ENCODE data around the gene GTF2H4.

The GTF2H4 gene

DNA sequence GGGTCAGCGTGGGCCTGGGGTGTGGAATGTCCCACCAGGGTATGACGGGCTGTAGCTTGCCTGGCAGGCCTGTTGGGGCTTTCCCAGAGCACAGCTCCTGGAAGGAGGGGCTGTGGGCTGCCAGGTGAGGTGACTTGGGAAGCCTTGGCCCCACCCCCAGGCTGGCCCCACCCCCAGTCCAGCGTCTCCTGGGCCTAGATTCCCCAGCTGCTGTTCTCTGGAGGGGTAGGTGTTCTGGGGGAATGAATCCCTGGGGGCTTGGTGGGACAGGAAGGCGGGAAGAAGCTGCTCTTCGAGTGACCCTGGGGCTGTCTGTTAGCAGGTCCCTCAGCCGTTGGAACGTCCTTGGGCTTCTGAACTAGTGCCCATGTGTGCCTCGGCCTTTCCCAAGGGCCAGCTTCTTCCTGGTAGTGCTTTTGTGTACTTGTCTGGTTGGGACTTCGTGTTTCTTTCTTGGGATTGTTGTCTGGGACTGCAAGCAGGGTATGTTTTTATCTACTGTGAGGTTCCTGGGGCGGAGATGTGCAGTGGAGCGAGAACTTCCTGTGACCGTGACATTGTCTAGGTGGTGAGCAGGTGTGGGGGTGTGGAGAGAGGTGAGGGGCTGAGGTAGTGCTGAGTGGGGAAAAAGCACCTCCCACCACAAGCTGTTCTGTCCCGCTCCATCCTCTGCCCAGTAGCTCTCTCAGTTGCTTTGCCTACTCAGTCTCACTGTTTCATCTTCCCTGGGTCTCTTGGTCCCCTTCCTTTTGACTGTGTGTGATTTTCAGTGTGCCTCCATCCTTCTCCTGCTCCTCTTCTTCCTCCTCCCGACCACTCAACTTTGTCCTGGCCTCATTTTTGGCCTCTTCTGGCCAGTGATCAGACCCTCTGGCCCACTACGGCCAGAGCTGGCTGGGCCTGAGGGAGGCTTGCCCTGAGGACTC, 25.0 kb upstream of the GTF2H4 start:
- DNase-seq, result no peak

DNA sequence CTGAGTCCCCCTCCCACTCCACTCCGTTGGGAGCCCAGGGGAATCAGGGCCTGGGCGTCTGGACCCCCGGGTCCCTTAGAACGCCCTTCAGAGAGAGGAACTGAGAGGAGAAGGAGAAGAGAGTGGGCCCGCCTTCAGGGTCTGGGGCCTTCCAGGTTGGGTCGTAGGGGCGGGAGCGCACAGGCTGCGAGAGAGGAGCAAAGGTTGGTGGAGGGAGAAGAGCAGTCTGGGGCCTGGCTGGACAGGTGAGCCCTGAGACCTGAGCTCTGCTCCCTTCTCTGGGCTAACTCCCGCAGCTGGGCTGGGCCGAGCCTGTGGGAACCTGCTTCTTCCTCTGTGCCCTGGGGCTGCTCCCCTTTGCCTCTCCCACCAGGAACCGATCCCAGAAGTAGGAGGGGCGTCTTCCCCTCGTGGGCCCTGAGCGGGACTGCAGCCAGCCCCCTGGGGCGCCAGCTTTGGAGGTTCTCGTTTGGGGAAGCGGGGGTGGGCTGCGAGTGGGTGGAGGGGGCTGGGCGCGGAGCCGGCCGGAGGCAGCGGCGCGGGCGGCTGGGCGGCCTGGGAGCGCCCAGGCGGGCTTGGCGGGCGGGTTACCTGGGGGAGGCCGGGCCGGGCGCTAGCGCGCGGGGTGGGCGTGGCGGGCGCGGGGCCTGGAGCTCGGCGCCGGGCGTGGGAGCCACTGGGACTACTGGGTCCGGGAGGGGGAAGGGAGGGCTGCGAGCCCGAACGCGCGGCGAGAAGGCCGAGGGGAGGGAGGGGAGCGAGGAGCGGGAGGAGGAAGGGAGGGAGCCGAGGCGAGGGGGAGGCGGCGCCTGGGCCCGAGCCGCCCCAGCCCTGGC, 24.1 kb upstream of the GTF2H4 start, which contains the start of gene DDR1:
TSS of gene DDR1 (plus strand) at position 835 of the 836 bp plus-strand sequence. CDS start 4,211 bp downstream, outside the sequence.
- DNase-seq, result peak; percentile 35 to 40

DNA sequence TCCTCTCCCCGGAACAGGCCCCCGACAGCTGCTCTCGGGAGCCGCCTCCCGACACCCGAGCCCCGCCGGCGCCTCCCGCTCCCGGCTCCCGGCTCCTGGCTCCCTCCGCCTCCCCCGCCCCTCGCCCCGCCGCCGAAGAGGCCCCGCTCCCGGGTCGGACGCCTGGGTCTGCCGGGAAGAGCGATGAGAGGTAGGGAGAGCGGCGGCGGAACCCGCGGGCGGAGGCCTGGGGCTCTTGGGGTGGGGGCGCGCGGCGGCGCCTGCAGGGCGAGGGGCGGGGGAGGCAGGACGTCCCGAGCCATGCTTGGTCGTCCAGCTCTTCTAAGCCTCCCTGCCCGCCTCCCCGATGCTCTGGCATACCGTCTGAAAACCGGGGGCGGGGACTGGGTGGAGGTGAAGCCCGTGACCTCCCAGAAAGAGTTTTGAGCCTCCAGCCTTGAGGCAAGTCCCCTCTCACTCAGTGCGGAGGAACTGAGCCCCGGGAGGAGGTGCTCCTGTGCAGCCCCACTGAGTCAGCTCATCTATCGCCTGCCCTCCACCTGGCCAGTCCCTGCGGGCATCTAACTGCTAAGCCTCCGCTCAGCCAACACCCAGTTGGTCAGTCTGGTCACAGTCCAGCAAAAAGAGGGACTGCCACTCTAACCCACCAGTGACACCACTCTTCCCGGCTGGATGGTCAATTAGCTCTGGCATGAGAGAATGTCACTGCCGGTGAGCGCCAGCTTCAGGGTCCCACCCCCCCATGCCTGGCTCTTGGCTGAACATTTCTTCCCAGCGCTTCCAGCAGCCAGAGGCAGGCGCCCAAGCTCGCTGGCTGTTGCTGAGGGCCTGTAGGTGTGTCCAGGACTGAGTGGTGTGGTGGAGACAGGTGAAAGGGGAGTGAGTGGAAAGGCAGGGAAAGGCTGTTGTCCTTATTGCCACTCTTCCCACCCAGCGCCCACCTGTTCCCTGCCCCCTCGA, 23.2 kb upstream of the GTF2H4 start:
- peak in 1 of 2 donors; percentile 34 for DNase-seq

DNA sequence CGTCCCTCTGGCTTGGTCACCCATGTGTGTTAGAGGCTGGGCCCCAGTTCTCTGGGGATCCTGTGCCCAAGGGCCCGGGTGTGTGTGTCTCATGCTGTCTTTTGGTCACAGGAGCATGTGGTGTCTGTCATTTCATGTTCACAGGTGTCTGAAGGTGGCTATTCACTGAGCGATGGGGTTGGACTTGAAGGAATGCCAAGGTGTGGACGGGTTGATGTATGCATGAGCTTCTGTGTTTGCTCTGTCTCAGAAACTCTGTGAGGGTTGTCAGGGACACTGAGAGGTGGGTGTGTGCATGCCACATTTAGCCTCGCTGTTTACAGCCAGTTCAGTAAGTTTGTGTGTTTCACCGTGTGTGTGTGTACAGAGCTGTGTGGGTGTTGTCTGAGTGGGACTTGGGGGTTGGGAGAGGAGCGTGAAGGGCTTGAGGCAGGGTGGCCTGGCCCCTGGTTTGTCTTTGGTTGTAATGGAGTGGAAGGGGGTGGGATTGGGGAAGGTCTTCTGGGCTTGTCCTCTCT, 22.5 kb upstream of the GTF2H4 start:
- no peak for DNase-seq

DNA sequence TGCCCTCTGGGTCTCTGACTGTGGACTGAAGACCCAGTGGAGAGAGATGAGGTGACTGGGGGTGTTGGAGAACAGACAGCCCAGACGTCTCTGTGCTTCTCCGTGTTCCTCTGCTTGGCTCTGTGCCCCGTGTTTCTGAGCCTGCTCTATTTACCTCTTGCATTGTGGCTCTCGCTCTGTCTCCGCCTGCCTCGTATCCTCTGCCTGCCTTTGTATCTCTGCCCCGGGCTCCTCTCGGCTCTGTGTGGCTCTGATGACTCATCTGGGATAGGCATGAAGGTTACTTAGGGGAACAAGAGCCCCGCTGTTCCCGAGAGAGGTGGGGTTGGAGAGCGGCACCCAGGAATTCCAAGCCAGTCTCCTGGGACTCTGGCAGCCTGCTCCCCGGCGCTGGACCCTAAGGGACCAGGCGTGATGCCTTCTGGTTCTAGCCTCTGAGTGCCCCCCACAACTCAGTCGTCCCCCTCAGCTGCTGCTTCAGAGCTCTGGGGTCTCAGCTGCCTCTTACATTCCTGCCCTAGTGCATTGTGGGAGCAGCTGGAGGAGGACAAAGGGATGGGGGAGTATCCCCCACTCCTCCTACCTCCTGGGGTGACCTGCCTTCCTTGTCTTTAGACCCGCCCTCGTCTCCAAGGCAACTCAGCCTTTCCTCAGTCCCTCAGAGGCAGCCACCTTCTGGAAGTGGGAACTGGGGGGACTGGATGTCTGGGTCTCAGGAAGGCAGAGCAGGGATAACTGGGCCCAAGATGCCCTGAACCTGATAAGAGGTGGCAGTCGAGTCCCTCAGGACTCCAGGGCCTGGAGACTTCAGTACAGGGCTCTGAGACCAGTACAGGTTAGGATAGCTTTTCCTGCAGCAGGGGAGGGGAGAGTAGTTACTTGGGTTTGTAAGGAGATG, 21.8 kb upstream of the GTF2H4 start:
- no peak for DNase-seq

DNA sequence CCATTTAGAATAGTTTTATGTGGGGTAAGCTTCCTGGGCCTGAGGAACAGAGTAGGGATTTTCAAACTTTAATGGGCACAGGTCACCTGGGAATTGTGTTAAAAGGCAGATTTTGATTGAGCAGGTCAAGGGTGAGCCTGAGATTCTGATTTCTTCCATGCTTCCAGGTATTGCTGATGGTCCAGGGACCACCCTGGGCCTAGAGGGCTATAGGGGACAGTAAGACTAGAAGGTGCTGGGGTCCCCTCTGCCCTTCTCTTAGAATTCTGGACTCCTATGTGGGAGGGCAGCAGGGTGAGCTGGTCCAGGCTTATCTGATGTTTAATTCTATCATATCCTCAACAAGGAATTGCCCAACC, 21.1 kb upstream of the GTF2H4 start:
- no peak for DNase-seq

DNA sequence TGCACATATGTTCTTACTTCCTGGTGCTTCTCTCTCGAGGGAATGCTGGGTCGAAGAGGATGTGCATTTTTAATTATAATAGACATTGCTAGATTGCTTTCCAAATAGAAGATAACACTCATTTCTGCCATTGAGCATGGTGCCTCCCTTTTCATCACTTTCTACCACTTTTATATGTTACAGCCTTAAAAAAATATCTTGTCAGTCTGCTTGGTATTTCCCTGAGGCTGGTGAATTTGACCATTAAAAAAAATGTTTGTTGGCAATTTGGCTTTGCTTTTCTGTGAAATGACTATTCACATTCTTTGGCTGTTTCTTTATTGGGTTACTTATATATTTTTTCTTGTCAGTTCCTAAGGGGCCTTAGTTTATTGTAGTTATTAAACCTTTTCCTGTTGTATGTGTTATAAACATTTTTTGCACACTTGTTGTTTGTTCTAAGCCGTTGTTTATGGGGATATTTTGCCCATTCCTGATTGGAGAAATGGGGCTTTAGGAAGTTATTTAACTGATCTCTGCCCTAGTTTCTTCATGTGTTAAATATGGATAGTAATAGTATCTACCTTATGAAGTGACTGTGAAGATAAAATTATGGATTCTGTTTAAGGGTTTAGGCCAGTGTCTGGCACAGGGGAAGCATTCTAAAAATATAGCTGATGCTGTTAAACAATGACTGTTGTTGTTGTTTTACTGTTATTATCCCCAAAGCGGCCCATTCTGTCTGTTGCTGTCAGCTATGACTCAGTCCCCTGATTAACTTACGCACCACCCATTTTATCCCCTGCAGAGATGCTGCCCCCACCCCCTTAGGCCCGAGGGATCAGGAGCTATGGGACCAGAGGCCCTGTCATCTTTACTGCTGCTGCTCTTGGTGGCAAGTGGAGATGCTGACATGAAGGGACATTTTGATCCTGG, 19.8 kb upstream of the GTF2H4 start:
- DNase-seq, result no peak

DNA sequence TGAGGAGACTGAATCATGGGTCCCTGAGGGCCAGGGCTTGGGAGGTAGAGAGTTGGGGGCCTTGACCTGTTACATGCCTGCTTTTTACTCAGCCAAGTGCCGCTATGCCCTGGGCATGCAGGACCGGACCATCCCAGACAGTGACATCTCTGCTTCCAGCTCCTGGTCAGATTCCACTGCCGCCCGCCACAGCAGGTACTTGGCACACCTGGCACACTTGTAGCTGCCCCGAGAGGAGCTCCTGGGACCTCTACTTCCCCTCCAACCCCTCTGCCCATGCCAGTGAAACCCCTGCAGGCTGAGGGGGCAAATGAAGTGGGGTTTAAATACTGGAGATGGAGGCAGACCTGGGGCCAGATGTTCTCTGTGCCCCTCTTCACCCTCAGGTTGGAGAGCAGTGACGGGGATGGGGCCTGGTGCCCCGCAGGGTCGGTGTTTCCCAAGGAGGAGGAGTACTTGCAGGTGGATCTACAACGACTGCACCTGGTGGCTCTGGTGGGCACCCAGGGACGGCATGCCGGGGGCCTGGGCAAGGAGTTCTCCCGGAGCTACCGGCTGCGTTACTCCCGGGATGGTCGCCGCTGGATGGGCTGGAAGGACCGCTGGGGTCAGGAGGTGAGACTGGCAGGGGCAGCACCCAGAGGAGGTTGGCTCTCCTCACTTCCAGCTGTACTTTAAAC, 19.1 kb upstream of the GTF2H4 start:
- DNase-seq, result no peak

DNA sequence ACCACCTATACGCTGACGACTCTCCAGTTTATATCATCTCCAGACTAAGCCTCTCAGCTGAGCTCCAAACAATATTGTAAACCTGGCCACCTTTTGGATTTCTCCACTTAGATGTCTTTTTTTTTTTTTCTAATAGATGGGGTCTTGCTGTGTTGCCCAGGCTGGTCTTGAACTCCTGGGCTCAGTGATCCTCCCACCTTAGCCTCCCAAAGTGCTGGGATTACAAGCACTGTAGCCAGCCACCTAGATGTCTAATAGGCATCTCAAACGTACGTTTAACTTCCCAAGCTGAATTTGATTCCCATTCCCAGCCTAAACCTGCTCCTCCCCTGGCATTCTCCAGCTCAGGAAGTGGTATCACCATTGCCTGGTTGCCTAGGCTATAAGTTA, 18.5 kb upstream of the GTF2H4 start:
- DNase-seq, result no peak

DNA sequence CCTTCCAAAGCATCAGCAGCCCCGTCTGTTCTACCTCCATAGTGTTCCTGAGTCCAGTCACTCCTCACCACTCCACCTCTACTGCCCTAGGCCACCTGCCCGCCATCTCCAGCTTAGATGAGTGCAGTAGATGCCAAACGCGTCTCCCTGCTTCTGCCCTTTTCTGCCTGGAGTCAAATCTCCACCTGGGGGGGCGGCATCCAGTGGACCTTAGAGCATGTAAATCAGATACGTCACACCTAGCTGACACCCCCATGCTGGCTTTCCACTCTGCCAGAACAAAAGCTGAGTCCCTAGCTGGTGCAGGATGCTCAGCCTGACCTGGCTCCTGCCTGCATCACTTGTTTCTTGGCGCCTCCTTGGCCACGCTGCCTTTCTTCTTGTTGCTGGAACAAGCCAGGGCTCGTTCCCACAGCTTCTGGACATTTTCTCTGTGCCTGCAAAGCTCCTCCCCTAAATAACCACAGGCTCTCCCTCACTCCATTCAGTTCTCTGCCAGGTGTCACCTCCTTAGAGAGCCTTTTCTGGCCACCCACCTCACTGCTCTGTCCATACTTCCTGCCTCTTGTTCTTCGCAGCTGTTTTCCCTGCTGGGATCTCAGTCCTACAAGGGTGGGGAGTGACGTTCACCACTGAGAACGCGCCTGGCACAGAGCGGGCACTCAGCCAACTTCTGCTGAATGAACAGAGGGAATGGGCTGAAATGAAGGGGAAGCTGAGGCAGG, 17.9 kb upstream of the GTF2H4 start:
- no peak for DNase-seq

DNA sequence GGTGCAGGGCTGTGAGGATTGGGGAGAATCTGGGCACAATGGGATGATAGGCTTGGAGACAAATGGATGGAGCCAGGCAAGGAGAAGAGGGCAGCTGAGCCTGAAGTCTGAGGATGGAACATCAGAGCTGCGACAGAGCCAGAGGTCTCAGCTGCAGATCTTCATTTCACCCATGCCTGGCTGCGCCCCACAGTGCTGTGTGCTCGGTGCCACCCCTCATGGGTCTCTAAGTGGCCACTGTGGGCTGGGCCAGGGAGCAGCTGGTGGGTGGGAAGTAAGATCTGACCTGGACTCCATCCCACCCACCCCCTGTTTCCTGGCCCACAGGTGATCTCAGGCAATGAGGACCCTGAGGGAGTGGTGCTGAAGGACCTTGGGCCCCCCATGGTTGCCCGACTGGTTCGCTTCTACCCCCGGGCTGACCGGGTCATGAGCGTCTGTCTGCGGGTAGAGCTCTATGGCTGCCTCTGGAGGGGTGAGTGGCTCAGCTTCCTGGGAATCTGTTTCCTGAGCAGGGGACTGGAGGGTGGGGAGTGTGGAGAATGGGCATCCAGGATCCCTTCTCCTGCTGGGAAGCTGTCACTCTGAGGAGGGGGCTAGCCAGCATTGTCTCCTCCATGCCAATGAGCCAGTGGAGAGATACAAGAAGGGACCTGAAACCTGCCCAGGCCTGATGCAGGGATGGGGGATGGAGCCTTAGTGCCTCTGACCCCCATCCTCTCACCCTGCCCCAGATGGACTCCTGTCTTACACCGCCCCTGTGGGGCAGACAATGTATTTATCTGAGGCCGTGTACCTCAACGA, 17.2 kb upstream of the GTF2H4 start:
- DNase-seq, result no peak

DNA sequence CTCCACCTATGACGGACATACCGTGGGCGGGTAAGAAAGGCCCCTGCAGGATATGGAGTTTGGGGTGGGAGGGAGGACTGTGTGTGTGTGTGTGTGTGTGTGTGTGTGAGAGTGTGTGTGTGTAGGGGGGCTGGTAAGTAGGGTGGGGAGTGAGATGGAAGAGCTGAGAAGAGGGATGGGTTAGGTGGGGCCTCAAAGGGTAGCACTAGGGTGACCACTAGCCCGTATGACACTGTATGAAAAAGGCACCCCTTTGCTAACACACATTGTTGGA, 16.6 kb upstream of the GTF2H4 start:
- no peak for DNase-seq

DNA sequence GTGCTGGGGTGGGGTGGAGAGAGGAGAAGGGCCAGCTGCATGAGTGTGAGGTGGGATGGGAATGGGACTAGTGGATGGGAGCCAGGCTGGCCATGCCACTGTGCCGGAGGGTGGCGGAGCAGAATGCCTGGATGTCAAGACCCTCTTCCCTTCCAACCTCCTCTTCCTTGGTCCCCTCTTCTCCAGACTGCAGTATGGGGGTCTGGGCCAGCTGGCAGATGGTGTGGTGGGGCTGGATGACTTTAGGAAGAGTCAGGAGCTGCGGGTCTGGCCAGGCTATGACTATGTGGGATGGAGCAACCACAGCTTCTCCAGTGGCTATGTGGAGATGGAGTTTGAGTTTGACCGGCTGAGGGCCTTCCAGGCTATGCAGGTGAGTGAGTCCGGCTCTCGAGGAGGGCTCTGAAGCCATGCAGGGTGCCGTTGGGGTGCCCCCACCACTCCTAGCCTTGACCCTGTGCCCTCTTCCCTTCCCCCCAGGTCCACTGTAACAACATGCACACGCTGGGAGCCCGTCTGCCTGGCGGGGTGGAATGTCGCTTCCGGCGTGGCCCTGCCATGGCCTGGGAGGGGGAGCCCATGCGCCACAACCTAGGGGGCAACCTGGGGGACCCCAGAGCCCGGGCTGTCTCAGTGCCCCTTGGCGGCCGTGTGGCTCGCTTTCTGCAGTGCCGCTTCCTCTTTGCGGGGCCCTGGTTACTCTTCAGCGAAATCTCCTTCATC, 16.0 kb upstream of the GTF2H4 start:
- DNase-seq, result no peak

DNA sequence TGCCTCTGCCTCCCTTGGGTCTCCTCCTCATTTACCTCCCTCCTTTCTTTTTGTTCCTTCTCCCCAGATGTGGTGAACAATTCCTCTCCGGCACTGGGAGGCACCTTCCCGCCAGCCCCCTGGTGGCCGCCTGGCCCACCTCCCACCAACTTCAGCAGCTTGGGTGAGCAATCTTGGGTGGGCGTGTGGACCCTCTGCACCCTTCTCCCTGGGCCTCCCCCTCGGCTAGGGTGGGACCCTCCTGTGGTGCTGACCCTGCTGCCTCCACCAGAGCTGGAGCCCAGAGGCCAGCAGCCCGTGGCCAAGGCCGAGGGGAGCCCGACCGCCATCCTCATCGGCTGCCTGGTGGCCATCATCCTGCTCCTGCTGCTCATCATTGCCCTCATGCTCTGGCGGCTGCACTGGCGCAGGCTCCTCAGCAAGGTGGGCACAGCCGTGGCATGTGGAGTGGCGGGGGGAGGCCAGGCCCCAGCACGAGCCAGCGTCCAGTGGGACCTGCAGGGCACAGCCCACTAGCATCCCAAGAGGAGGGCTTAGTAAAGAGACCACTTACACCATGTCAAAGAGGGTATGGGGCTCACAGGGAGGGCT, 14.9 kb upstream of the GTF2H4 start:
- DNase-seq, result no peak

DNA sequence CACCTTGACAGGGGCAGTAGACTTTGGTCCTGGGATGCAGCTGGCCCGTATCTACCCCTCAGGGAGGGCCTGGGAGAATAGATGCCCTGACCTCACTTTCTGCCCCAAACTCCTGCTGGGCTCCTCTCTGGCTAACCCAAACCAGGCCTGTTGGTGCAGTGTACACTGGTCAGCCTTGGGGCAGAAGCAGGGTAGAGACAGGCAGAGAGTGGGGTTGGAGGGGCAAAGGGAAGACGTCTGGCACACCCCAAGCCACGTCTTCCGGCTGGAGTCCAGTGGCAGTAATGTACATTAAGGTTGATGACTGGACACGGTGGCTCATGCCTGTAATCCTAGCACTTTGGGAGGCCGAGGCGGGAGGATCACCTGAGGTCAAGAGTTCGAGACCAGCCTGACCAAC, 14.3 kb upstream of the GTF2H4 start:
- DNase-seq, result no peak

DNA sequence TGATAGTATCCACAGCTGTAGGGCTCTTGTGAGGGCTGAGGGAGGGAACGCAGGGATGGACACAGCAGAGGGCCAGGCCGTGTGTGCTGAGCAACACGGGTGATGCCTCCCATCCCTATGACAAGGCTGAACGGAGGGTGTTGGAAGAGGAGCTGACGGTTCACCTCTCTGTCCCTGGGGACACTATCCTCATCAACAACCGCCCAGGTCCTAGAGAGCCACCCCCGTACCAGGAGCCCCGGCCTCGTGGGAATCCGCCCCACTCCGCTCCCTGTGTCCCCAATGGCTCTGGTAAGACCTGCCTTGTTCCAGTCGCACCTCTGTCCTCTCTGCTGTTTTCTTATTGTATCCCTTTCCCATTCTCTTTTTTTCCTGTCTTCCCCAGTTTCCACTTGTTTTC, 13.6 kb upstream of the GTF2H4 start:
- no peak for DNase-seq

DNA sequence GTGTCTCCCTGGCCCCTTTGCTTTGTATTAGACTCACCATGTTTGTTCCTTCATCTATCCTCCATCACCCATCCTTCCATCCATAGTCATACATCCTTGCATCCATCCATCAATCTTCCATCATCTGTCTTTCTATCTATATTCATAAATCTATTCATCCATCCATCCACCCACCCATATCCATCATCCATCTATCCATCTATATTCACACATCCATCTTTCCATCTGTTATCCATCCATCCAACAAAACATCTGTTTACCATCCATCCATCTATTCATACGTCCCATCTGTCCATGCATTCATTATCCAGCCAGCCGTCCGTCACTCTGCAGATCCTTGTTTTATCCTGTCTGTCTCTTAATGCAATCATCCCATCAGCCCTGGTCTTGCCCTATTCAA, 13.1 kb upstream of the GTF2H4 start:
- no peak for DNase-seq
